ENCODE results near the gene EFCAB11. TPM values are rescaled to one million over a fixed set of nuclear protein-coding genes. Genes with fewer than 3 reads are reported as not detected.

Gene EFCAB11
- total RNA-seq, 4 donors from 2014 or later, result 0.93 to 9.6 (median 3.1) TPM

GRCh38 chr14:89844508-89844907 is 110.0 kb downstream of the EFCAB11 start:
- Histone ChIP-seq H3K9me3 (peaks cover 0 to 1% (median 0%) of the 10 kb centered on the region in 3 donors), H3K27ac (no peak overlapping the region), H3K4me1 (no peaks in the 10 kb centered on the region), H3K36me3 (no peaks in the 10 kb centered on the region), H3K4me3 (no peak overlapping the region), H3K27me3 (no peaks in the 10 kb centered on the region)
- WGBS, 2 donors (ENCODE audit: low coverage in 1 of 2), result 86 to 89% methylated on average over 1 of the region's 1 CpG
- no peak for ATAC-seq
- TF ChIP-seq CTCF (IDR thresholded peaks at IDR 0.05) (no peak), POLR2A (IDR thresholded peaks at IDR 0.05) (no peak), POLR2AphosphoS5 (IDR thresholded peaks at IDR 0.05) (no peak), EP300 (IDR thresholded peaks at IDR 0.05) (no peak)

DNA sequence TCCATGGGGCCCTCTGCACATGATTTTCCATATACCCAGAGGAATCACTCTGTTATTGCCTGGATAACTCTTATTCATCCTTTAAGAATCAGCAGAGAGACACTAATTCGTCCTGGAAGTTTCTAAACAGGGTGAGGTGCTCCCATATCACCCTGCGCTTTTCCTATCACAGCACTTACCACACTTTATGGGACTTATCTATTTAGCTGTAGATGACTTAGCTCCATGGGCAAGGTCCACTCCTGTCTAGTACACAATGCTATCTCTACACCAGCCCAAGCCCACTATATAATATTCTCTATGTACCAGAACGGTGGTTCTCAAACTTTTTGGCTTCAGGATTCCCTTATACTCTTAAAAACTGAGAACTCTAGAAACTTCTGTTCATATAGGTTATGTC is 111.7 kb downstream of the EFCAB11 start:
- Histone ChIP-seq H3K27me3 (no peaks in the 10 kb centered on the region), H3K9me3 (peaks cover 0 to 18% (median 0%) of the 10 kb centered on the region in 3 donors), H3K4me1 (no peaks in the 10 kb centered on the region), H3K27ac (no peak overlapping the region), H3K4me3 (no peak overlapping the region), H3K36me3 (no peaks in the 10 kb centered on the region)
- WGBS, 2 donors (ENCODE audit: low coverage in 1 of 2), result 96 to 97% methylated on average over 3 of the region's 3 CpGs
- no peak for ATAC-seq
- no peak for TF ChIP-seq POLR2AphosphoS5 (IDR thresholded peaks at IDR 0.05)
- no peak for TF ChIP-seq POLR2A (IDR thresholded peaks at IDR 0.05)
- TF ChIP-seq CTCF (IDR thresholded peaks at IDR 0.05), result no peak
- TF ChIP-seq EP300 (IDR thresholded peaks at IDR 0.05), result no peak

DNA sequence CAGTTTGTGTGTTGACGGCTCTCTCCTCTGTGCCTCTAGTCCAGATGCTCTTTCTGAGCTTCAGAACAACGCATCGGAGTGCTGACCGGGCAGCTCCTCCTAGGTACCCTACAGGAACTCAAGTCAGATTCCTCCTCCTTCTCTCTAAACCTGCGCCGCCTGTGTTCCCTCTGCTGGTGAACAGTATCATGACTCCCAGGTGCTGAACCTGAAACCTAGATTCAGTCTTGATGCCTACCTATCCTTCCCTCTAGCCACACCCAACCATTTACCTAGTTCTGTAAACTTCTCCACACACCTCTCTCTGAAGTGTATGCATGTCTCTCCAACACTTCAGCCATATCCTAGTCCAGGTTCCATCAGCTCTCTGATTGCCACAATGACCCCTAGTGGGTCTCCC is 112.7 kb downstream of the EFCAB11 start:
- Histone ChIP-seq H3K9me3 (peaks cover 0 to 20% (median 0%) of the 10 kb centered on the region in 3 donors), H3K36me3 (no peaks in the 10 kb centered on the region), H3K27ac (no peak overlapping the region), H3K4me3 (no peak overlapping the region), H3K4me1 (no peaks in the 10 kb centered on the region), H3K27me3 (no peaks in the 10 kb centered on the region)
- TF ChIP-seq EP300 (IDR thresholded peaks at IDR 0.05) (no peak), POLR2AphosphoS5 (IDR thresholded peaks at IDR 0.05) (no peak), CTCF (IDR thresholded peaks at IDR 0.05) (no peak), POLR2A (IDR thresholded peaks at IDR 0.05) (no peak)
- ATAC-seq, result no peak
- 90 to 100% methylated on average over 2 to 6 of the region's 6 CpGs for WGBS, 2 donors (ENCODE audit: low coverage in 1 of 2)

GRCh38 chr14:89836830-89837469 is 117.6 kb downstream of the EFCAB11 start:
- ATAC-seq, result no peak

More at GRCh38 chr14:89836830-89837469, 117.6 kb downstream of the EFCAB11 start:
- no peak overlapping the region for H3K27ac ChIP-seq
- no peaks in the 10 kb centered on the region for H3K4me1 ChIP-seq
- H3K27me3 ChIP-seq, result no peaks in the 10 kb centered on the region
- 100% methylated on average over 2 to 6 of the region's 7 CpGs for WGBS, 2 donors (ENCODE audit: low coverage in 1 of 2)
- no peak overlapping the region for H3K4me3 ChIP-seq
- TF ChIP-seq EP300 (IDR thresholded peaks at IDR 0.05) (no peak), POLR2A (IDR thresholded peaks at IDR 0.05) (no peak), CTCF (IDR thresholded peaks at IDR 0.05) (no peak), POLR2AphosphoS5 (IDR thresholded peaks at IDR 0.05) (no peak)
- no peaks in the 10 kb centered on the region for H3K36me3 ChIP-seq
- H3K9me3 ChIP-seq, result peaks cover 0 to 20% (median 0%) of the 10 kb centered on the region in 3 donors

Data from gastroesophageal sphincter (tissue), 4 donors.